Ishikawa (cell line): ENCODE data around the gene DDI2.

Experiments used
- CEBPB ChIP-seq: IDR thresholded peaks from 2 replicates; pipeline ENCODE4 v1.6.1; 2012
- CREB1 ChIP-seq: IDR thresholded peaks from 2 replicates; pipeline ENCODE4 v1.6.1; 2012; ENCODE audit warnings: low read depth
- EGR1 ChIP-seq: IDR thresholded peaks from 2 replicates; pipeline ENCODE4 v1.6.1; 2012
- EP300 ChIP-seq: IDR thresholded peaks from 2 replicates; pipeline ENCODE4 v1.6.1; 2012; ENCODE audit warnings: borderline replicate concordance
- FOXM1 ChIP-seq: IDR thresholded peaks from 2 replicates; pipeline ENCODE4 v1.6.1; 2012; ENCODE audit warnings: low read depth, borderline replicate concordance
- MAX ChIP-seq: IDR thresholded peaks from 2 replicates; pipeline ENCODE4 v1.6.1; 2012
- NFIC ChIP-seq: IDR thresholded peaks from 2 replicates; pipeline ENCODE4 v1.6.1; 2012
- RAD21 ChIP-seq: IDR thresholded peaks from 2 replicates; pipeline ENCODE4 v1.6.1; 2012; ENCODE audit warnings: low read depth
- REST ChIP-seq: IDR thresholded peaks from 2 replicates; pipeline ENCODE4 v1.6.1; 2012; ENCODE audit warnings: low read depth, mild to moderate bottlenecking
- TAF1 ChIP-seq: IDR thresholded peaks from 2 replicates; pipeline ENCODE4 v1.6.1; 2012; ENCODE audit warnings: low read depth, mild to moderate bottlenecking
- TCF12 ChIP-seq: IDR thresholded peaks from 2 replicates; pipeline ENCODE4 v1.6.1; 2012; ENCODE audit warnings: low read depth
- TEAD4 ChIP-seq: IDR thresholded peaks from 2 replicates; pipeline ENCODE4 v1.6.1; 2012
- USF1 ChIP-seq: IDR thresholded peaks from 2 replicates; pipeline ENCODE4 v1.6.1; 2012
- YY1 ChIP-seq: IDR thresholded peaks from 2 replicates; pipeline ENCODE4 v1.6.1; 2012; ENCODE audit warnings: low read depth
- ZBTB7A ChIP-seq: IDR thresholded peaks from 2 replicates; pipeline ENCODE4 v1.6.1; 2012; ENCODE audit warnings: low read depth

DDI2 gene

GRCh38 chr1:15624133-15624714 is 7.0 kb downstream of the DDI2 start:
- no peak for TF ChIP-seq CREB1
- TF ChIP-seq TAF1: no peak
- TF ChIP-seq TCF12: no peak
- no peak for TF ChIP-seq EGR1
- no peak for TF ChIP-seq RAD21
- TF ChIP-seq USF1: no peak
- TF ChIP-seq MAX: no peak
- no peak for TF ChIP-seq ZBTB7A
- no peak for TF ChIP-seq TEAD4
- TF ChIP-seq NFIC: no peak
- TF ChIP-seq REST: no peak
- TF ChIP-seq EP300: no peak
- TF ChIP-seq YY1: no peak
- no peak for TF ChIP-seq FOXM1
- no peak for TF ChIP-seq CEBPB

GRCh38 chr1:15625056-15625917 is 8.0 kb downstream of the DDI2 start:
- TF ChIP-seq TCF12 (no peak), CEBPB (no peak), TAF1 (no peak), NFIC (no peak), REST (no peak), EGR1 (no peak), EP300 (no peak), TEAD4 (no peak), FOXM1 (no peak), MAX (no peak), CREB1 (no peak), YY1 (no peak)

- no peak for TF ChIP-seq EGR1
- TF ChIP-seq TAF1: no peak
- TF ChIP-seq NFIC: no peak
- TF ChIP-seq ZBTB7A: no peak
- no peak for TF ChIP-seq REST
- TF ChIP-seq USF1: no peak
- TF ChIP-seq FOXM1: no peak
- TF ChIP-seq EP300: no peak
- no peak for TF ChIP-seq CEBPB
- no peak for TF ChIP-seq CREB1
- no peak for TF ChIP-seq YY1
- TF ChIP-seq TCF12: no peak
- TF ChIP-seq MAX: no peak
- TF ChIP-seq RAD21: no peak
- no peak for TF ChIP-seq TEAD4
Measured at GRCh38 chr1:15626269-15626950, 9.2 kb downstream of the DDI2 start.
